Gastroesophageal sphincter (tissue), 4 donors: ENCODE measurements around the gene CFAP73. TPM values are rescaled to one million over a fixed set of nuclear protein-coding genes. Genes with fewer than 3 reads are reported as not detected.

Source experiments
- ATAC-seq: fragments of 150-250 bp; one replicate; pipeline ENCODE4 v1.9.1; 2016; ENCODE audit warnings: mild to moderate bottlenecking, moderate library complexity
- H3K27ac ChIP-seq, 4 donors: fragments of 200-600 bp; sonication (generic) in 3 of 4; 1 replicate in 3 of 4; 2 replicates in 1 of 4; pipeline ENCODE4 v1.5.1; 2016 to 2019
- H3K27me3 ChIP-seq: fragments of 200-600 bp; sonication (generic); one replicate; pipeline ENCODE4 v1.5.1; 2019
- H3K36me3 ChIP-seq, 2 donors: fragments of 200-600 bp; sonication (generic); one replicate each; pipeline ENCODE4 v1.5.1; 2019; ENCODE audit warnings: control low read depth in 1 of 2
- H3K4me1 ChIP-seq, 3 donors: fragments of 200-600 bp; sonication (generic); 1 replicate in 2 of 3; 2 replicates in 1 of 3; pipeline ENCODE4 v1.5.1; 2016 to 2019; ENCODE audit warnings: control low read depth in 2 of 3
- H3K4me3 ChIP-seq, 2 donors: fragments of 200-600 bp; sonication (generic); one replicate each; pipeline ENCODE4 v1.5.1; 2019; ENCODE audit warnings: mild to moderate bottlenecking in 1 of 2, moderate library complexity in 1 of 2
- H3K9me3 ChIP-seq, 3 donors: fragments of 200-600 bp; sonication (generic); one replicate each; pipeline ENCODE4 v1.5.1; 2017 to 2019; ENCODE audit warnings: control low read depth in 2 of 3
- CTCF ChIP-seq, 4 experiments: fragments of 200-600 bp in 2 of 4; fragments of 450-650 bp in 2 of 4; sonication (generic) in 1 of 4; IDR thresholded peaks; one replicate each; pipeline ENCODE4 v1.5.1; 2017 to 2019; ENCODE audit warnings: antibody characterized with exemption in 4 of 4, mild to moderate bottlenecking in 2 of 4, moderate library complexity in 2 of 4
- EP300 ChIP-seq: sonication (generic); formaldehyde crosslinking; IDR thresholded peaks from one replicate; pipeline ENCODE4 v1.6.1; 2017; ENCODE audit warnings: antibody characterized with exemption, mild to moderate bottlenecking
- POLR2A ChIP-seq, 2 donors: fragments of 450-650 bp; IDR thresholded peaks; one replicate each; pipeline ENCODE4 v1.6.1; 2017; ENCODE audit warnings: antibody characterized with exemption in 2 of 2, mild to moderate bottlenecking in 2 of 2, moderate library complexity in 1 of 2
- POLR2AphosphoS5 ChIP-seq: sonication (generic); formaldehyde crosslinking; IDR thresholded peaks from one replicate; pipeline ENCODE4 v1.6.1; 2017; ENCODE audit warnings: antibody characterized with exemption
- WGBS, 2 donors: methylation state at CpG; one replicate each; pipeline ENCODE4 v1.1.5; 2018; ENCODE audit warnings: low coverage in 1 of 2; 5-methylcytosine and 5-hydroxymethylcytosine counted together
- total RNA-seq, 4 donors: library from RNA; depleted of rRNA; stranded (reverse); fragments of >200 nt; gene quantifications; one replicate each; pipeline ENCODE4 v1.1.0, GENCODE V29; 2016

The CFAP73 gene
- total RNA-seq, 4 donors from 2014 or later: not detected

- 100% methylated on average over 2 of the region's 5 CpGs; no CpG with 5 or more reads in 1 of the 2 donors for WGBS, 2 donors
- no peak overlapping the region for H3K27ac ChIP-seq
- TF ChIP-seq EP300 (no peak), CTCF (IDR thresholded peaks at IDR 0.05) (no peak), POLR2A (IDR thresholded peaks at IDR 0.05) (no peak), POLR2AphosphoS5 (no peak)
Measured at GRCh38 chr12:113142886-113143332, 6.6 kb upstream of the CFAP73 start.

GRCh38 chr12:113143959-113144358 is 5.6 kb upstream of the CFAP73 start:
- Histone ChIP-seq H3K27ac (no peak overlapping the region), H3K4me3 (no peak overlapping the region), H3K27me3 (peaks cover 20% of the 10 kb centered on the region), H3K36me3 (no peaks in the 10 kb centered on the region), H3K9me3 (peaks cover 0 to 10% (median 0%) of the 10 kb centered on the region in 3 donors), H3K4me1 (no peaks in the 10 kb centered on the region)
- WGBS, 2 donors: 80 to 84% methylated on average over 1 to 2 of the region's 8 CpGs
- no peak for ATAC-seq
- TF ChIP-seq CTCF (IDR thresholded peaks at IDR 0.05) (no peak), POLR2AphosphoS5 (no peak), EP300 (no peak), POLR2A (IDR thresholded peaks at IDR 0.05) (no peak)

More at GRCh38 chr12:113142886-113143332, 6.6 kb upstream of the CFAP73 start:
- peak; percentile 22 for ATAC-seq
- Histone ChIP-seq H3K9me3 (peaks cover 0 to 10% (median 0%) of the 10 kb centered on the region in 3 donors), H3K4me3 (no peak overlapping the region), H3K4me1 (no peaks in the 10 kb centered on the region), H3K36me3 (no peaks in the 10 kb centered on the region), H3K27me3 (peaks cover 24% of the 10 kb centered on the region)

- H3K36me3 ChIP-seq: no peaks in the 10 kb centered on the region
- no peak for ATAC-seq
- H3K27me3 ChIP-seq: peaks cover 20% of the 10 kb centered on the region
- TF ChIP-seq CTCF (IDR thresholded peaks at IDR 0.05) (no peak), EP300 (no peak), POLR2A (IDR thresholded peaks at IDR 0.05) (no peak), POLR2AphosphoS5 (no peak)
- WGBS, 2 donors: 25 to 80% methylated on average over 1 to 2 of the region's 5 CpGs
- H3K4me3 ChIP-seq: no peak overlapping the region
- H3K27ac ChIP-seq: no peak overlapping the region
- H3K4me1 ChIP-seq: peaks cover 0 to 8% (median 4%) of the 10 kb centered on the region in 3 donors
- H3K9me3 ChIP-seq: peaks cover 0 to 10% (median 0%) of the 10 kb centered on the region in 3 donors
Measured at GRCh38 chr12:113144806-113145205, 4.7 kb upstream of the CFAP73 start.

- H3K9me3 ChIP-seq: peaks cover 0 to 10% (median 0%) of the 10 kb centered on the region in 3 donors
- WGBS, 2 donors: 86 to 89% methylated on average over 5 to 12 of the region's 12 CpGs
- ATAC-seq: no peak
- H3K27me3 ChIP-seq: peaks cover 29% of the 10 kb centered on the region
- peaks cover 0 to 13% (median 4%) of the 10 kb centered on the region in 3 donors for H3K4me1 ChIP-seq
- no peaks in the 10 kb centered on the region for H3K36me3 ChIP-seq
- no peak for TF ChIP-seq EP300
- no peak for TF ChIP-seq CTCF (IDR thresholded peaks at IDR 0.05)
- TF ChIP-seq POLR2A (IDR thresholded peaks at IDR 0.05): no peak
- no peak for TF ChIP-seq POLR2AphosphoS5
- H3K27ac ChIP-seq: no peak overlapping the region
- H3K4me3 ChIP-seq: no peak overlapping the region
Measured at GRCh38 chr12:113145720-113146551, 3.6 kb upstream of the CFAP73 start.

GRCh38 chr12:113146999-113147398 is 2.5 kb upstream of the CFAP73 start:
- H3K27me3 ChIP-seq: peaks cover 31% of the 10 kb centered on the region
- no peaks in the 10 kb centered on the region for H3K36me3 ChIP-seq
- 67 to 80% methylated on average over 1 to 2 of the region's 2 CpGs for WGBS, 2 donors
- H3K4me3 ChIP-seq: no peak overlapping the region
- no peak for TF ChIP-seq CTCF (IDR thresholded peaks at IDR 0.05)
- no peak for TF ChIP-seq POLR2AphosphoS5
- no peak for TF ChIP-seq POLR2A (IDR thresholded peaks at IDR 0.05)
- no peak for TF ChIP-seq EP300
- no peak overlapping the region for H3K27ac ChIP-seq
- H3K9me3 ChIP-seq: peaks cover 0 to 10% (median 0%) of the 10 kb centered on the region in 3 donors
- peaks cover 0 to 13% (median 4%) of the 10 kb centered on the region in 3 donors for H3K4me1 ChIP-seq
- ATAC-seq: no peak
